HG02759 (cell line): ENCODE measurements around the gene DNTT.

Source experiments
- ATAC-seq: cut with Tn5 transposase; IDR thresholded peaks from one replicate; pipeline ENCODE4 v1.9.1; 2021; ENCODE audit warnings: mild to moderate bottlenecking, moderate library complexity; ENCODE audit not compliant: unreplicated experiment

Gene DNTT

GRCh38 chr10:96275685-96276418 is 28.4 kb upstream of the DNTT start:
- no peak for ATAC-seq

GRCh38 chr10:96276426-96276825 is 27.8 kb upstream of the DNTT start:
- no peak for ATAC-seq

- ATAC-seq, result no peak
These were observed 27.4 kb upstream of the DNTT start for GRCh38 chr10:96276831-96277230.

- no peak for ATAC-seq
These were observed 25.0 kb upstream of the DNTT start for GRCh38 chr10:96279191-96279641.

- ATAC-seq, result no peak
These were observed 23.4 kb upstream of the DNTT start for GRCh38 chr10:96280859-96281258.

- ATAC-seq, result no peak
These were observed 22.7 kb upstream of the DNTT start for GRCh38 chr10:96281444-96282029.

- no peak for ATAC-seq
These were observed 20.9 kb upstream of the DNTT start for GRCh38 chr10:96283351-96283750.

- no peak for ATAC-seq
These were observed 20.5 kb upstream of the DNTT start for GRCh38 chr10:96283756-96284155.

GRCh38 chr10:96285331-96285752 is 18.9 kb upstream of the DNTT start:
- no peak for ATAC-seq

- peak; percentile 58 for ATAC-seq
These were observed 16.7 kb upstream of the DNTT start for GRCh38 chr10:96287392-96288105.

- ATAC-seq, result peak; percentile 59
These were observed 16.0 kb upstream of the DNTT start for GRCh38 chr10:96288151-96288621.

GRCh38 chr10:96289218-96289910 is 14.9 kb upstream of the DNTT start:
- ATAC-seq, result no peak

- no peak for ATAC-seq
These were observed 13.7 kb upstream of the DNTT start for GRCh38 chr10:96290368-96291133.

GRCh38 chr10:96292971-96293920 is 11.0 kb upstream of the DNTT start:
- peak; percentile 63 for ATAC-seq

- ATAC-seq, result no peak
These were observed 8.8 kb upstream of the DNTT start for GRCh38 chr10:96295475-96295874.

GRCh38 chr10:96297486-96297885 is 6.7 kb upstream of the DNTT start:
- no peak for ATAC-seq

- ATAC-seq, result no peak
These were observed 5.9 kb upstream of the DNTT start for GRCh38 chr10:96298362-96298761.

GRCh38 chr10:96299383-96299782 is 4.9 kb upstream of the DNTT start:
- no peak for ATAC-seq

- ATAC-seq, result no peak
These were observed 2.6 kb upstream of the DNTT start for GRCh38 chr10:96301616-96302015.
